NCI-H82 treated with DMSO at 0.1 percent for 48 hours (cell line): ENCODE measurements around the gene DRC3.
"Not testable (repeated sequence)": the region's sequence is repeated elsewhere in the genome, so short reads cannot be mapped to it uniquely, and the experiment has no call there.

Experiments
- DNase-seq: peaks from one replicate; lab custom pipeline; 2025; ENCODE audit not compliant: unreplicated experiment; lab: John Stamatoyannopoulos, UW

Gene DRC3

GRCh38 chr17:17990282-17990681 is 17.6 kb downstream of the DRC3 start:
- DNase-seq, result no peak

GRCh38 chr17:17993366-17993765 is 20.7 kb downstream of the DRC3 start:
- no peak for DNase-seq

- DNase-seq, result no peak
Observed at GRCh38 chr17:17993852-17994251, 21.2 kb downstream of the DRC3 start.

GRCh38 chr17:17994271-17995069 is 21.8 kb downstream of the DRC3 start:
- no peak for DNase-seq

GRCh38 chr17:17995887-17996286 is 23.2 kb downstream of the DRC3 start:
- DNase-seq, result not testable (repeated sequence)

- DNase-seq, result no peak
Observed at GRCh38 chr17:17998934-17999333, 26.3 kb downstream of the DRC3 start.

GRCh38 chr17:17999364-18000029 is 26.8 kb downstream of the DRC3 start:
- no peak for DNase-seq

GRCh38 chr17:18000030-18000408 is 27.4 kb downstream of the DRC3 start:
- no peak for DNase-seq

GRCh38 chr17:18002171-18002570 is 29.5 kb downstream of the DRC3 start:
- no peak for DNase-seq

GRCh38 chr17:18004345-18004744 is 31.7 kb downstream of the DRC3 start:
- DNase-seq, result no peak

GRCh38 chr17:18004884-18005305 is 32.2 kb downstream of the DRC3 start:
- DNase-seq, result no peak

- DNase-seq, result no peak
Observed at GRCh38 chr17:18005496-18005895, 32.8 kb downstream of the DRC3 start.

GRCh38 chr17:18006495-18007239 is 34.0 kb downstream of the DRC3 start:
- DNase-seq, result no peak

GRCh38 chr17:18008496-18009268 is 36.0 kb downstream of the DRC3 start:
- DNase-seq, result no peak

GRCh38 chr17:18009609-18010420 is 37.2 kb downstream of the DRC3 start:
- DNase-seq, result no peak

GRCh38 chr17:18011286-18011685 is 38.6 kb downstream of the DRC3 start:
- DNase-seq, result no peak

- DNase-seq, result no peak
Observed at GRCh38 chr17:18014006-18014405, 41.3 kb downstream of the DRC3 start.

- no peak for DNase-seq
Observed at GRCh38 chr17:18015593-18015992, 42.9 kb downstream of the DRC3 start.

- no peak for DNase-seq
Observed at GRCh38 chr17:18016426-18016825, 43.8 kb downstream of the DRC3 start.

GRCh38 chr17:18017958-18018357 is 45.3 kb downstream of the DRC3 start:
- no peak for DNase-seq
